Large intestine (tissue), 3 donors: ENCODE measurements around the gene TPST2. TPM values are rescaled to one million over a fixed set of nuclear protein-coding genes. Genes with fewer than 3 reads are reported as not detected.

Experiments used
- DNase-seq, 2 donors: peaks; one replicate each; pipeline versions ENCODE4 v3.0.0 to v3.0.0-alpha.2; 2013
- H3K27ac ChIP-seq: one replicate; pipeline ENCODE4 v1.5.1; 2013; ENCODE audit warnings: low read length
- H3K27me3 ChIP-seq: 2 replicates; pipeline ENCODE4 v1.6.1; 2013; ENCODE audit warnings: low read length; ENCODE audit not compliant: control insufficient read depth, insufficient read depth
- H3K36me3 ChIP-seq: 2 replicates; pipeline ENCODE4 v1.6.1; 2013; ENCODE audit warnings: low read length; ENCODE audit not compliant: control insufficient read depth, insufficient read depth
- H3K4me1 ChIP-seq: one replicate; pipeline ENCODE4 v1.6.1; 2013; ENCODE audit warnings: low read length; ENCODE audit not compliant: control insufficient read depth, insufficient read depth
- H3K4me3 ChIP-seq: one replicate; pipeline ENCODE4 v1.5.1; 2013; ENCODE audit warnings: low read length
- H3K9me3 ChIP-seq: one replicate; pipeline ENCODE4 v1.6.1; 2013; ENCODE audit warnings: mild to moderate bottlenecking, low read depth, low read length, moderate library complexity; ENCODE audit not compliant: control insufficient read depth
- WGBS: methylation state at CpG from one replicate; pipeline ENCODE4 v1.1.5; 2013; ENCODE audit warnings: low lambda C conversion rate; ENCODE audit not compliant: insufficient coverage; 5-methylcytosine and 5-hydroxymethylcytosine counted together
- polyA plus RNA-seq: library from polyadenylated mRNA; unstranded; fragments of 120-200 nt; gene quantifications from one replicate; pipeline ENCODE4 v1.2.1, GENCODE V29; 2013

TPST2 gene
- polyA plus RNA-seq, 1 donor: 27.5 TPM

DNA sequence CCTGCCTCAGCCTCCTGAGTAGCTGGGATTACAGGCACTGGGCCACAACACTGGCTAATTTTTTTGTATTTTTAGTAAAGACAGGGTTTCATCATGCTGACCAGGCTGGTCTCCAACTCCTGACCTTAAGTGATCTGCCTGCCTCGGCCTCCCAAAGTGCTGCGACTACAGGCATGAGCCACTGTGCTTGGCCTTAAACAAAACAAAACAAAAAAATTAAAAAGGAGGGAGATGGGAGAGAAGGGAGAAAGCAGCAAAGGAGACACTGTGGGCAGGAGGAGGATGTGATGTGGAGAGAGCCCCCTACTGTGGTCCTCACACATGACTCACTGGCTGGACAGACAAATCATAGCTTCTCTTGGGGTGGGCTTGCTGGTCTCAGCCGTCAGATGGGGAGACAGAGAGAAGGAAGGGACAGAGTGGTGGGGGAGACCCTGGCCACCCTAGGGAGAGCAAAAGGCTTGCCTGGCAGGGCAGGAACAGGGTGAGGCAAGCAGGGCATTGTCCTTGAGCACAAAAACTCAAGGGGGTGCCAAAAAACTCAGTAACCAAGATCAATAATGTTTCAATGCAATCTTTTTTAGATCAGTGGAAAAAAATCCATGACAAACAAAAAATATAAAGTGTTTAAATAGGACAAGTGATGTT lies 31.6 kb downstream of the TPST2 start:
- Histone ChIP-seq H3K27me3 (no peaks in the 10 kb centered on the region), H3K4me3 (no peak overlapping the region), H3K9me3 (no peaks in the 10 kb centered on the region), H3K4me1 (no peaks in the 10 kb centered on the region), H3K36me3 (no peaks in the 10 kb centered on the region), H3K27ac (no peak overlapping the region)
- DNase-seq: no peak
- WGBS: no CpG with 5 or more reads among the region's 3 CpGs

DNA sequence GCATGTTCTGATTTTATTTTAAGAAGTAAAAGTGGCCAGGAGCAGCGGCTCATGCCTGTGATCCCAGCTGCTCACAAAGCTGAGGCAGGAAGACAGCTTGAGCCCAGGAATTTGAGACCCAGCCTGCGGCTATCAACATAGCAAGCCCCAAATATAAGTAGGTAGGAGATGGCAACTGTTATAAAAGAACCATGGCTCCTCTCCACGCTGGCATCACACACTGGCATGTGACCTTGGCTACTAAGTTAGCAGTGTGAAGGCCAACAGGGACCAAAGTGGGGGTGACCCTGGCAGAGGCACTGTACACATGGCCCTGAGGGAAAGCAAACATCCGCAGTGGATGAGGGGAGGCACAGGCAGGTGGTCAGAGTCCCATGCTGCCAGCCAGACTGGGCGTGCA lies 33.0 kb downstream of the TPST2 start:
- Histone ChIP-seq H3K4me3 (no peak overlapping the region), H3K27ac (no peak overlapping the region), H3K27me3 (no peaks in the 10 kb centered on the region), H3K9me3 (no peaks in the 10 kb centered on the region), H3K36me3 (no peaks in the 10 kb centered on the region), H3K4me1 (no peaks in the 10 kb centered on the region)
- DNase-seq: no peak
- WGBS: no CpG with 5 or more reads among the region's 5 CpGs

- Histone ChIP-seq H3K9me3 (no peaks in the 10 kb centered on the region), H3K27ac (no peak overlapping the region), H3K27me3 (no peaks in the 10 kb centered on the region), H3K4me1 (no peaks in the 10 kb centered on the region), H3K4me3 (no peak overlapping the region), H3K36me3 (no peaks in the 10 kb centered on the region)
- 80% methylated on average over 1 of the region's 11 CpGs for WGBS
- no peak for DNase-seq
These were observed 34.5 kb downstream of the TPST2 start for GRCh38 chr22:26555478-26555877.

- DNase-seq: no peak
- no peak overlapping the region for H3K27ac ChIP-seq
- no peaks in the 10 kb centered on the region for H3K9me3 ChIP-seq
- no peaks in the 10 kb centered on the region for H3K4me1 ChIP-seq
- WGBS: no CpG with 5 or more reads among the region's 6 CpGs
- no peaks in the 10 kb centered on the region for H3K27me3 ChIP-seq
- H3K4me3 ChIP-seq: no peak overlapping the region
- H3K36me3 ChIP-seq: no peaks in the 10 kb centered on the region
These were observed 35.0 kb downstream of the TPST2 start for GRCh38 chr22:26554956-26555355.

DNA sequence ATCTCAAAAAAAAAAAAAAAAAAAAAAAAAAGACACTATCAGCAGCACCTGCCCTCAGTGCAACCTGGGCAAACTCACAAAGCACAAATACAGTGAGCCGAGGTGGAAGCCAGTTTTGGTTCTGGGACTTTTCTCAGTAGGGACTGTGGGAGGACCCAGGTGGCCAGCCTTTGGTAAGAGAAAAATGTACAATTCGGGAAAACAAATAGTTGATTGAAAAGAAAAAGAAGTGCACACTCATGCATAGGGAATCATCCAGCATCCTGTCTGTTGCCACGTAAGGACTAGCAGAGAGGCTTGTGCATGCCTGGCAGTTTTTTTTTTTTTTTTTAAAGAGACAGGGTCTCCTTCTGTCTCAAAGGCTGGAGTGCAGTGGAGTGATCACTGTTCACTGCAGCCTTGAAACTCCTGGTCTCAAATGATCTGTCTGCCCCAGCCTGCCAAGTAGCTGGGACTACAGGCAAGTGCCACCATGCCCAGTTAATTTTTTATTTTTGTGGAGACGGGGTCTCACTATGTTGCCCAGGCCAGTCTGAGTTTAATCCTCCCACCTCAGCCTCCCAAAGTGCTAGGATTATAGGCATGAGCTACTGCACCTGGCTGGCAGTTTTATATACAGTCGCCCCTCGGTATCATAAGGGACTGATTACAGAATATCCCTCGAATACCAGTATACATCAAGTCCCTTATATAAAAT lies 36.7 kb downstream of the TPST2 start:
- H3K27me3 ChIP-seq: no peaks in the 10 kb centered on the region
- no peak for DNase-seq
- no peaks in the 10 kb centered on the region for H3K9me3 ChIP-seq
- 67% methylated on average over 1 of the region's 7 CpGs for WGBS
- no peak overlapping the region for H3K4me3 ChIP-seq
- H3K27ac ChIP-seq: no peak overlapping the region
- H3K4me1 ChIP-seq: no peaks in the 10 kb centered on the region
- H3K36me3 ChIP-seq: no peaks in the 10 kb centered on the region

GRCh38 chr22:26552466-26552865 lies 37.5 kb downstream of the TPST2 start:
- H3K27me3 ChIP-seq: no peaks in the 10 kb centered on the region
- no peaks in the 10 kb centered on the region for H3K9me3 ChIP-seq
- H3K4me1 ChIP-seq: no peaks in the 10 kb centered on the region
- no peak overlapping the region for H3K27ac ChIP-seq
- H3K4me3 ChIP-seq: no peak overlapping the region
- no peaks in the 10 kb centered on the region for H3K36me3 ChIP-seq
- no peak for DNase-seq
- WGBS: no CpG with 5 or more reads among the region's 10 CpGs

DNA sequence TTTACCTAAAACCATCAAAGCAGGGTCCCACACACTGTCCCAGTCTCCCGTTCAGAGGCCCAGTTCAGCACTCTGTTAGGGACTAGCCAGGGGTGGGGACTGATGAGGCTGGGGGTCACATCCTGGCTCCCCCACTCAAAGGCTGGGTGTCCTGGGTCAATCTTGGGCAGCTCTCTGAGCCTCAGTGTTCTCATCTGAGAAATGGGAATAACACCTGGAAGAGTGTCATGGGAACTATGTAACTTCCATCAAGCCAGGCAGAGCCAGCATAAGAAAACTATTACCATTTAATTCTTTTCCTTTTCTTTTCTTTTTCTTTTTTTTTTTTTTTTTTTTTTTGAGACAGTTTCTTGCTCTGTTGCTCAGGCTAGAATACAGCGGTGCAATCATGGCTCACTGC lies 38.4 kb downstream of the TPST2 start:
- DNase-seq: no peak
- no CpG with 5 or more reads among the region's 2 CpGs for WGBS
- no peaks in the 10 kb centered on the region for H3K36me3 ChIP-seq
- no peak overlapping the region for H3K27ac ChIP-seq
- no peaks in the 10 kb centered on the region for H3K27me3 ChIP-seq
- H3K4me3 ChIP-seq: no peak overlapping the region
- no peaks in the 10 kb centered on the region for H3K9me3 ChIP-seq
- no peaks in the 10 kb centered on the region for H3K4me1 ChIP-seq

DNA sequence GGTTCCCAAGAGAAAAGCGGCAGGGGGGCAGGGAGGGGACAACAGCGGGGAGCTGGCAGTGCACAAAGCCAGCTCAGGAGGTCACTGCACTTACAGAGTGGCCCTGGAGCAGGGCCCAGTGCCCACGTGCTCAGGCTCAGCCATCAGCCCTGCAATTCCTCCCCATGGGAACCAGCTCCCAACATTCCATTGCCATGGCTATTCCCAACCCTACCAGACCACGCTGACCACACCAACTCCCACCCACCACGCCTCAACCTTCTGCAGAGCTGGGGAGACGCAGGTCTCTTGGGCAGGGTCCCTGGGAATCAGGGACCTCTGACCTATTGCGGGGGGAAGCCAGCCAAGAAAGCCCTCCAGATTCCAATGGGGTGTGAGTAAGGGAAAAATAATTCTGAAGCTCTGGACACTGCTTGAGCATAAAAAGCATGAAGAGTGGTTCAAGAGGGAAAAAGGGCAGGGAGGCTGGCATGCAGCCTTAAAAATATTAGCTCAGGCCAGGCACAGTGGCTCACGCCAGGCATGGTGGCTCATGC lies 39.4 kb downstream of the TPST2 start:
- H3K27me3 ChIP-seq: no peaks in the 10 kb centered on the region
- no peak overlapping the region for H3K4me3 ChIP-seq
- WGBS: no CpG with 5 or more reads among the region's 8 CpGs
- H3K36me3 ChIP-seq: no peaks in the 10 kb centered on the region
- no peak for DNase-seq
- no peaks in the 10 kb centered on the region for H3K4me1 ChIP-seq
- no peak overlapping the region for H3K27ac ChIP-seq
- H3K9me3 ChIP-seq: no peaks in the 10 kb centered on the region

- no peak overlapping the region for H3K4me3 ChIP-seq
- H3K4me1 ChIP-seq: no peaks in the 10 kb centered on the region
- no peaks in the 10 kb centered on the region for H3K36me3 ChIP-seq
- no peaks in the 10 kb centered on the region for H3K27me3 ChIP-seq
- no peaks in the 10 kb centered on the region for H3K9me3 ChIP-seq
- WGBS: no CpG with 5 or more reads among the region's 4 CpGs
- no peak overlapping the region for H3K27ac ChIP-seq
- no peak for DNase-seq
These were observed 39.9 kb downstream of the TPST2 start for GRCh38 chr22:26549902-26550497.

DNA sequence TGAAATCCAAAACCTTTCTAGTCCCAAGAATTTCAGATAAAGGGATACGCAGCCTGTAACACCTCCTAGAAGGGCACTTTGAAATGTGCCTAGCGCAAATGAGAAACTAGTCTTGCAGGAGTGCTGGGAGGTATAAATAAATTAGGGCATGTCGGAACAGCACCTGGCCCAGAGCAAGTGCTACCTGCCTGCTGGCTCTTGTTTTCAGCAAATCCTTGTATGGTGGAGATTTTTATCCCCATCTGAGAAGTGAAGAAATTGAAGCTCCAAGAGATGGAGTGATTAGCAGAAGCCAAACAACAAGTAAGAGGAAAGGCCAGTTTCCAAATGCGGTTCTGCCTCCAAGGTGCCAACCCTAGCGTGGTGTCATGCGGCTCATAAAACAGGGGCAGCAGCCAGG lies 40.9 kb downstream of the TPST2 start:
- DNase-seq: no peak
- no peak overlapping the region for H3K4me3 ChIP-seq
- H3K9me3 ChIP-seq: no peaks in the 10 kb centered on the region
- WGBS: no CpG with 5 or more reads among the region's 6 CpGs
- no peaks in the 10 kb centered on the region for H3K4me1 ChIP-seq
- H3K27ac ChIP-seq: no peak overlapping the region
- H3K36me3 ChIP-seq: no peaks in the 10 kb centered on the region
- no peaks in the 10 kb centered on the region for H3K27me3 ChIP-seq
